Activated CD4-positive, alpha-beta T cell treated with anti-CD3 and anti-CD28 coated beads for 24 hours (primary cell): Measurements from ENCODE around the gene NAP1L1.

ENCODE experiments used
- DNase-seq, 2 donors: peaks; one replicate each; pipeline ENCODE4 v3.0.0-alpha.2; 2020; ENCODE audit warnings: low read depth in 2 of 2

NAP1L1 gene, protein sequence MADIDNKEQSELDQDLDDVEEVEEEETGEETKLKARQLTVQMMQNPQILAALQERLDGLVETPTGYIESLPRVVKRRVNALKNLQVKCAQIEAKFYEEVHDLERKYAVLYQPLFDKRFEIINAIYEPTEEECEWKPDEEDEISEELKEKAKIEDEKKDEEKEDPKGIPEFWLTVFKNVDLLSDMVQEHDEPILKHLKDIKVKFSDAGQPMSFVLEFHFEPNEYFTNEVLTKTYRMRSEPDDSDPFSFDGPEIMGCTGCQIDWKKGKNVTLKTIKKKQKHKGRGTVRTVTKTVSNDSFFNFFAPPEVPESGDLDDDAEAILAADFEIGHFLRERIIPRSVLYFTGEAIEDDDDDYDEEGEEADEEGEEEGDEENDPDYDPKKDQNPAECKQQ

GRCh38 chr12:76083904-76084862 is at the start of gene NAP1L1:
Gene NAP1L1, minus strand, starts transcription at chr12:76084685. Its CDS starts 10,466 bp downstream, at chr12:76074219.
- peak; percentile 93 to 95 for DNase-seq

DNA sequence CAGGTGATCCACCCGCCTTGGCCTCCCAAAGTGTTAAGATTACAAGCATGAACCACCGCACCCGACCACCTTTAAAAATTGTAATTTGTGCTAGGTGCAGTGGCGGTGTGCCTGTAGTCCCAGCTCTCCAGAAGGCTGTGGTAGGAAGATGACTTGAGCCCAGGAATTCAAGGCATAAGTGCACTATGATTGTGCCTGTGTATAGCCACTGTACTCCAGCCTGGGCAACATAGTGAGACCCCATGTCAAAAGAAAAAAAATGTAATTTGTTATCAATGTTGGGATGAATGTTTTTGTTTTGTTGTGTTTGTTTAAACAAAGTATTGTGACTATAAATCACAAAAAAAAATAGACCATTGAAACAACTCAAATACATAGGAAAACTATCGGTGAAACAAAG is 43.1 kb upstream of the NAP1L1 start:
- DNase-seq: no peak

- no peak for DNase-seq
These were observed 40.0 kb upstream of the NAP1L1 start for GRCh38 chr12:76124456-76124855.

GRCh38 chr12:76123259-76124212 is 39.1 kb upstream of the NAP1L1 start:
- DNase-seq: no peak

- DNase-seq: no peak
These were observed 35.4 kb upstream of the NAP1L1 start for GRCh38 chr12:76119887-76120286.

DNA sequence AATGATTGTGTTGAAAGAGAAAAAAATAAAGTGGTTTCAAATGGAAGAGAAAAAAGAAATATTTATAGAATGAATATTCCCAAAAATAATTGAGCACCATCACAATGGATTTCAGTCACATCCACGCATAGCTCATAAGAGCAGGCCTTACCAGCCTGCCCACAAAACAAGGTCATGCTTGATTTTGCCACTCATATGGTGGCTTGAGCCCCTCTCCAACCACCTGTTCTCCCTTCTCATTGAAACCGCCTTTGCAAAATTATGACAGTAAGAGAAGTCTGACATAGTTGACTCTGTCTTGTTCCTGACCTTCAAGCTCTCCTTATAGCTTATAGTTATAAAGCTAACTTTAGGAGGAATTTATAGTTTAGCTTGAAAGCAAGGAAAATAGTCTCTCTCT is 33.3 kb upstream of the NAP1L1 start:
- no peak for DNase-seq

DNA sequence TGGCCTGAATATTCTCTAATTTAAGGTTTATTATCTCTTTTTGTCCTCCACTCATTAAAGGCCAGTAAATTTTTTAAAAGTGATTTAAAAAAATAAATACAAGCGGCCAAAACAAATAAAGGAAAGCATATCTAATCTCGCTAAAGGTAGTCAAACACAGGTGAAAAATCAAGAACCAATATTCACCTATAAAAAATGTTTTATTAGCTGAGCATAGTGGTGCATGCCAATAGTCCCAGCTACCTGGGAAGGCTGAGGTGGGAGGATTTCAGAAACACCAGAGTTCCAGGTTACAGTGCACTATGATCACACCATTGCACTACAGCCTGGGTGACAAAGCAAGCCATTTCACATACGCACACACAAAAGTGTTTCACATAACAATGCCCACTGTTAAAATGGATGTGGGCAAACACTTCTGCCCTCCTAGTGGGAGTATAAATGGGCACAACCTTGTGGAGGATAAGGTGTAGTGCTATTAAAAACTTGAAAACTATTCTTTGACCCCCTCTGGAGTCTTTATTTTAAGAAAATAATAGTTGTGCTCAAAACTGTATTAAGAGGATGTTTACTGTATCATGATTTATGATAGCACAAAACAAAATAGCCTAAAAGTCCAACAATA is 32.7 kb upstream of the NAP1L1 start:
- DNase-seq: no peak

DNA sequence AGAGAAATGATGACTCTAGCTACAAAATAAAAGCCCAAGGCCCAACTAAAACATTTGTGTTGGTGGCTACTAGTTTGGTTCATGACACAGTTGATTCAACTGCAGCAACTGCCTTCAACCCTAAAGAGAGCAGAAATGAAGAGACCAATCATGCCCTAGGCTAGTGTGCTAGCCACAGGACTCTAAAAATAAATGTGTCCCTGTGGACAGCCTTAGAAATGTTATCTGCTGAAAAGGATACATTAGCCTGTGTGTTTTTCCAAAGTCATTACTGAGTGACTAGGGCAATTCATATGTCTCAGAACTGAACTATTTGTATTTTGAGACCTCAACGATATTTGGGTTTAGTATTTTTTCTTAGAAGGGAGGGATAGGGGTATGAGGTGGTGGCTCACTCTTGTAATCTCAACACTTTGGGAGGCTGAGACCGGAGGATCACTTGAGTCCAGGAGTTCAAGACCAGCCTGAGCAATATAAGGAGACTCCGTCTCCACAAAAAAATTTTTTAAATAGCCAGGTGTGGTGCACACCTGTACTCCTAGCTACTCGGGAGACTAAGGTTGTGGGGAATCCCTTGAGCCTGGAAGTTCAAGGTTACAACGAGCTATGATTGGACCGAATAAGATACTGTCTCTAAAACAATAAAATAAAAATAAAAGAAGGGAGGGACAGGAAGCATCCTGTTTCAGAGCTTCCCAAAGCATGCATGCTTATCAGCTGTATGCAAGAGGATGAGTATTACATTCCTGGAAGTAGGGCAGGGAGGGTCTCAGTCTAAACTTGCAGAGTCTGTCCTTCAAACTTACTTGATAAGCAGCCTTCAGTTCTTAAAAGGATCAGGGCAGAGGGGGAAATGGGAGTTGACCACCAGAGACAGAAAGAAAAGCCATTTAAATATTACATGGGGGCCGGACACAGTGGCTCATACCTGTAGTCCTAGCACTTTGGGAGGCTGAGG is 29.6 kb upstream of the NAP1L1 start:
- DNase-seq: no peak

DNA sequence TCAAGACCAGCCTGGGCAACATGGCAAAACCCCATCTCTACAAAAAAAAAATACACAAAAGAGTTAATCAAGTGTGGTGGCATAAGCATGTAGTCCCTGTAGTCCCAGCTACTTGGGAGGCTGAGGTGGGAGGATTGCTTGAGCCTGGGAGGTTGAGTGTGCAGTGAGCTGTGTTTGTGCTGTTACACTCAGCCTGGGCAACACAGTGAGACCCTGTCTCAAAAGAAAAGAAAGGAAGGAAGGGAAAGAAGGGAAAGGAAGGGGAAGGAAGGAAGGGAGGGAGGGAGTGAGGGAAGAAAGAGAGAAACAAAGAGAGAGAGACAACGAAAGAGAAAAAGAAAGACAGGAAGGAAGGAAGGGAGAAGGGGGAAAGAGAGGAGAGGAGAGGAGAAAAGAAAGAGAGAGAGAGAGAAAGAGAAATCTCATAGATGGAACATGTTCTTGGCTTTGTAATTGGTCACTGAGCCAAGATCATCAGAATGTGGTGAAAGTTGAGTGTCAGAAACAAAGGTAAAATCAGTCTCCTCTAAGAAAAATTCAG is 26.8 kb upstream of the NAP1L1 start:
- no peak for DNase-seq

- no peak for DNase-seq
These were observed 25.4 kb upstream of the NAP1L1 start for GRCh38 chr12:76109879-76110278.

DNA sequence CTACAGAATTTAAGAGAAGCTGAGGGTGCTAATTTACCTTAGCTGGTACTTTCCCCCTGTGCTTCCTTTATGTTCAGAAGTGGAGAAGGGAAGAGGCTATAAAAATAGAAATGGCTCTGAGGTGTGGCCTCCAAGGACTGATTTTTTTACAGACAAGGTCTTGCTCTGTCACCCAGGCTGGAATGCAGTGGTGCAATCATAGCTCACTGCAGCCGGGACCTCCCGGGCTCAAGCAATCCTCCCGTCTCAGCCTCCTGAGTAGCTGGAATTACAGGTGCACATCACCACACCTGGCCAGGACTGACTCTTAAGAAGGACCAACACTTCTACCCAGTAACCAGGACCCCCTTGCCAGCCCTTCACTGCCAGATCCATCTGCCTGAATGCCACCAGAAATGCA is 23.9 kb upstream of the NAP1L1 start:
- no peak for DNase-seq

GRCh38 chr12:76106631-76107030 is 22.1 kb upstream of the NAP1L1 start:
- DNase-seq: no peak

DNA sequence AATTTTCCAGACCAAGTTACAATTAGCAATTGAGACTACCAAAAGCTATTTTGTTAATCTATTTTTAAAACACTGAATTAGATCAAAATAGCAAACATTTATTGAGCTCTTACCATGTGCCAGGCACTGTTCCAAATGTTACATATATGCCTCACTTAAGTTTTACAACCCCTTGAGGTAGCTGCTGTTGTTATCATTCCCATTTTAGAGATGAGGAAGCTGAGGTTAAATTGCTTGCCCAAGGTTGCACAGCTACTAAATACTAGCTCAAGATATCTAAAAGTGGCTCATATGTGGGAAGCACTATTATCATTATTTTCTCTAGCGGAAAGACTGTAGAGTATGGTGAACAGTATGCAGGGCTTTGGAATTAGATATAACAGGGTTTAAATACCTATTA is 19.5 kb upstream of the NAP1L1 start:
- no peak for DNase-seq

DNA sequence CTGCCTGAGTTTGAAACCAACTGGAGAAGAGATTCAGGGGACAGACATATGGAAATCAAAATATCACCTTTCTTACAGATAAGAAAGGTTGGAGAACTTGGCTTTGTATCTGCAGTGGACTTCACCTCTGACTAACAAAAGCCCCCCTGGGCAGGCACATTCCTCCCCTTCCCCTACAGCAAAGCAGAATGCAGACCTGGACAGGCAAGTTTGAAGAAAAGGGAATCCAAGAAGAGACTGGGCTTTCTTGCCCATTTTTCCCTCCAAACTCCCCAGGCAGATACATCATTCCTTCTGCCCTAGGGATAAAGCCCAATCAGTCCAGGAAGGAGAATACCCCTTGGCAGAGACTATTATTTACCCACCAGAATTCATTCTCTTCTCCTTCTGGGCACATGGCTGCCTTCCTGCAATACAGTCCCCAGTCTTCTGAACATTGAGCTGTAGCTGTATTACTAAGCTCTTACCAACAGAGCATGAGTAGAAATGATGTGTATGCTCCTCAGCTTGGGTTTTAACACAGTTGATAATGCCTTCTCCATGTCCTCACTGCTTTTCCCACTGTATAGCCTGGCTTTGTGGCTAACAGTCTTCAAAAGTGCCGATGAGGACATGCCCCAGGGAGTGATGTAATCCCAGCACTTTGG is 17.4 kb upstream of the NAP1L1 start:
- no peak for DNase-seq

- no peak for DNase-seq
These were observed 11.7 kb upstream of the NAP1L1 start for GRCh38 chr12:76096079-76096646.

- no peak for DNase-seq
These were observed 10.3 kb upstream of the NAP1L1 start for GRCh38 chr12:76094754-76095153.

- DNase-seq: no peak
These were observed 6.8 kb upstream of the NAP1L1 start for GRCh38 chr12:76091246-76091754.

GRCh38 chr12:76085520-76085868 is 1.0 kb upstream of the NAP1L1 start:
- peak; percentile 13 to 29 for DNase-seq
